Neural progenitor cell (in vitro differentiated cells): ENCODE data around the gene PPP2R1B. TPM values are rescaled to one million over a fixed set of nuclear protein-coding genes. Genes with fewer than 3 reads are reported as not detected.

Experiments used
- DNase-seq: peaks from one replicate; pipeline ENCODE4 v3.0.0-alpha.2; 2016; ENCODE audit warnings: low spot score
- H2AFZ ChIP-seq: fragments of 200-600 bp; sonication (generic); replicated peaks from 2 replicates; pipeline ENCODE4 v1.6.1; 2016; ENCODE audit warnings: antibody characterized with exemption
- H3F3A ChIP-seq: fragments of 200-600 bp; sonication (generic); 2 replicates; pipeline ENCODE4 v1.6.1; 2016; ENCODE audit warnings: antibody characterized with exemption, low read depth
- H3K27ac ChIP-seq: fragments of 200-600 bp; sonication (generic); 2 replicates; pipeline ENCODE4 v1.5.1; 2016; ENCODE audit warnings: mild to moderate bottlenecking
- H3K27me3 ChIP-seq: fragments of 200-600 bp; sonication (generic); 2 replicates; pipeline ENCODE4 v1.6.1; 2016; ENCODE audit warnings: mild to moderate bottlenecking, moderate library complexity
- H3K36me3 ChIP-seq: fragments of 200-600 bp; sonication (generic); 2 replicates; pipeline ENCODE4 v1.5.1; 2016
- H3K4me1 ChIP-seq: fragments of 200-600 bp; sonication (generic); 2 replicates; pipeline ENCODE4 v1.6.1; 2016; ENCODE audit warnings: mixed run types
- H3K4me2 ChIP-seq: fragments of 200-600 bp; sonication (generic); 2 replicates; pipeline ENCODE4 v1.6.1; 2016
- H3K4me3 ChIP-seq: fragments of 200-600 bp; sonication (generic); 2 replicates; pipeline ENCODE4 v1.5.1; 2016
- H3K79me2 ChIP-seq: fragments of 200-600 bp; sonication (generic); 2 replicates; pipeline ENCODE4 v1.6.1; 2016; ENCODE audit warnings: low read depth
- H3K9ac ChIP-seq: fragments of 200-600 bp; sonication (generic); 2 replicates; pipeline ENCODE4 v1.6.1; 2016
- H3K9me3 ChIP-seq: fragments of 200-600 bp; sonication (generic); 2 replicates; pipeline ENCODE4 v1.5.1; 2016; ENCODE audit warnings: low read depth
- H4K20me1 ChIP-seq: fragments of 200-600 bp; sonication (generic); 2 replicates; pipeline ENCODE4 v1.6.1; 2016; ENCODE audit warnings: low read depth
- H3K27ac Mint-ChIP-seq: 3 replicates; pipeline ENCODE4 v1.8.0; 2021; ENCODE audit warnings: mixed read lengths
- H3K27me3 Mint-ChIP-seq: 2 replicates; pipeline ENCODE4 v1.8.0; 2022; ENCODE audit warnings: low read depth, mild to moderate bottlenecking, inconsistent platforms, moderate library complexity, mixed read lengths; ENCODE audit not compliant: insufficient read depth
- H3K36me3 Mint-ChIP-seq: 3 replicates; pipeline ENCODE4 v1.8.0; 2021; ENCODE audit warnings: mixed read lengths
- H3K4me1 Mint-ChIP-seq: 3 replicates; pipeline ENCODE4 v1.8.0; 2021; ENCODE audit warnings: mixed read lengths
- H3K4me3 Mint-ChIP-seq: 3 replicates; pipeline ENCODE4 v1.8.0; 2021; ENCODE audit warnings: mild to moderate bottlenecking, moderate library complexity, mixed read lengths
- H3K9me3 Mint-ChIP-seq: 3 replicates; pipeline ENCODE4 v1.8.0; 2020; ENCODE audit warnings: mixed read lengths
- CTCF ChIP-seq: fragments of 200-600 bp; sonication (generic); IDR thresholded peaks from 2 replicates; pipeline ENCODE4 v1.5.1; 2017; ENCODE audit warnings: antibody characterized with exemption, mild to moderate bottlenecking
- EZH2 ChIP-seq: fragments of 200-600 bp; sonication (generic); IDR thresholded peaks from 2 replicates; pipeline ENCODE4 v1.6.1; 2017; ENCODE audit warnings: antibody characterized with exemption, mild to moderate bottlenecking, moderate library complexity
- EZH2phosphoT487 ChIP-seq: fragments of 200-600 bp; sonication (generic); IDR thresholded peaks from 2 replicates; pipeline ENCODE4 v1.6.1; 2017; ENCODE audit warnings: antibody characterized with exemption
- total RNA-seq: library from RNA; depleted of rRNA; stranded (reverse); fragments of >200 nt; gene quantifications from 2 replicates; pipeline ENCODE4 v1.2.3, GENCODE V29; 2015; ENCODE audit warnings: low replicate concordance

The PPP2R1B gene
- 47.8 and 68.4 TPM in 2 replicates for total RNA-seq

GRCh38 chr11:111765984-111766833 lies at the start of gene PPP2R1B:
Gene PPP2R1B (minus strand): TSS chr11:111766389. CDS start chr11:111766361, 28 bp downstream.
- peaks cover 27% of the 10 kb centered on the region for H3K4me1 Mint-ChIP-seq
- Histone ChIP-seq H3K4me3 (peak within 1 kb of the TSS; percentile 92), H3K9me3 (no peaks in the 10 kb centered on the region), H3K27me3 (peaks cover 5% of the 10 kb centered on the region), H4K20me1 (peaks cover 39% of the 10 kb centered on the region), H3K79me2 (peaks cover 27% of the 10 kb centered on the region), H3K9ac (peak within 1 kb of the TSS; percentile 58), H3K36me3 (no peaks in the 10 kb centered on the region), H3K27ac (peak within 1 kb of the TSS; percentile 46), H3F3A (peaks cover 35% of the 10 kb centered on the region), H3K4me1 (peaks cover 20% of the 10 kb centered on the region), H2AFZ (peak within 1 kb of the TSS; percentile 98), H3K4me2 (peak within 1 kb of the TSS; percentile 74)
- no peak for TF ChIP-seq EZH2
- TF ChIP-seq EZH2phosphoT487 = no peak
- TF ChIP-seq CTCF = no peak
- H3K4me3 Mint-ChIP-seq = peak within 1 kb of the TSS; percentile 91
- peaks cover 6% of the 10 kb centered on the region for H3K27me3 Mint-ChIP-seq
- H3K27ac Mint-ChIP-seq = peak within 1 kb of the TSS; percentile 92
- peak; percentile 87 for DNase-seq
- H3K36me3 Mint-ChIP-seq = peaks cover 6% of the 10 kb centered on the region
- H3K9me3 Mint-ChIP-seq = no peaks in the 10 kb centered on the region

DNA sequence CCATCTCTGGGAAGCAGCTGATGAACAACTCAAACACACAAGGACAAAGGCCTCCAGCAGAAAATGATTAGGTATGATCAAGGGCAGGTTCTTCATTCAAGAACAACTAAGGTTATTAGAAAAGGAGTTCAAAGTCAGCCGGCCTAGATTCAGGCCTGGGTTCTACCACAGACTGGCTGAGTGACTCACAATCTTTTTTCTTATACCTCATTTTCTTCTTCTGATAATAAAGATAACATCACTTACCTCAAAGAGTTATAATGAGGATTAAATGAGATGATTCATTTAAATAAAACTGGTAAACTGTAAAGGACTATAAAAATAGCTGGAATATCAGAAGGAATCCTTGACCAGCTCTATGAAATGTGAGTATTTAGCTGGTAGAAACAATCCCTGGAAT lies 49.3 kb upstream of the PPP2R1B start:
- no peak overlapping the region for H3K4me3 Mint-ChIP-seq
- TF ChIP-seq CTCF (no peak), EZH2 (no peak), EZH2phosphoT487 (no peak)
- no peaks in the 10 kb centered on the region for H3K9me3 Mint-ChIP-seq
- no peak overlapping the region for H2AFZ ChIP-seq
- H3K4me2 ChIP-seq = no peak overlapping the region
- H4K20me1 ChIP-seq = no peaks in the 10 kb centered on the region
- H3K9me3 ChIP-seq = no peaks in the 10 kb centered on the region
- H3K27me3 Mint-ChIP-seq = no peaks in the 10 kb centered on the region
- H3K4me1 Mint-ChIP-seq = no peaks in the 10 kb centered on the region
- no peak overlapping the region for H3K27ac ChIP-seq
- no peaks in the 10 kb centered on the region for H3K36me3 ChIP-seq
- no peak overlapping the region for H3K4me3 ChIP-seq
- no peak for DNase-seq
- H3K4me1 ChIP-seq = no peaks in the 10 kb centered on the region
- no peaks in the 10 kb centered on the region for H3K27me3 ChIP-seq
- no peak overlapping the region for H3K27ac Mint-ChIP-seq
- no peaks in the 10 kb centered on the region for H3F3A ChIP-seq
- H3K79me2 ChIP-seq = no peaks in the 10 kb centered on the region
- no peak overlapping the region for H3K9ac ChIP-seq
- peaks cover 23% of the 10 kb centered on the region for H3K36me3 Mint-ChIP-seq

DNA sequence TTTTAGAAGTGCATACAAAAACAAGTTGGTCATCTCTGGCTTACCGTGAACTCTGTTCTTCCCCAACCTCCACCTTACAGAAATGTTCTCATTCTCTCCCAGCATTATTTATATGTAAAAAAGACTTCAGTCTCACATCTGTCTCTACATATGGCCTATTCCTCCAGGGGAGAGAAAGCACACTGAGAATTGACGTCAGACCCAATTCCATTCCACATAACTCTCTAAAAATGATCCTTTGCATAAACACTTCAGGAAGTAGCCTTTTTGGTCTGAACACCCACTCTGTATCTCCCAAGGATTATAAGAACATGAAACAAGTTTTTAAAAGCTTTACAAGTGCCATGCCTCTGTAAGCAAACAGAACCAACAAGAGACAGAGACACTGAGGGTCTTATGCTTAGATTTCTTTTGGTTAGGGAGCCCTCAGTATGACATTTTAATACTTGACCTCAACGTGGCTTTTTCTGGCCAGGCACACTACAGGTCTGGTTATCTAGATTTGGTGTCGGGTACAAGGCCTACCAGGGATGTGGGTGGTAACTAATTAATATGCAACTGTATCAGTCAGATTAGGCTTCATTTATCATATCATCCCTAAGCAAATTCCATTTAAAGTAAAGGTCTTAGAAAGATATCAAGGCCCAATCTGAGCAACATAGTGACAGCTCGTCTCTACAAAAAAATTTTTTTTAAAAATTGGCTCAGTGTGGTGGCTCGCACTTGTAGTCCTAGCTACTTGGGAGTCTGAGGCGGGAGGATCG lies 48.5 kb upstream of the PPP2R1B start:
- H3K27ac ChIP-seq = no peak overlapping the region
- H3K9me3 ChIP-seq = no peaks in the 10 kb centered on the region
- H3K4me1 ChIP-seq = no peaks in the 10 kb centered on the region
- H3K27me3 ChIP-seq = no peaks in the 10 kb centered on the region
- H3K4me3 ChIP-seq = no peak overlapping the region
- H3K27ac Mint-ChIP-seq = no peak overlapping the region
- no peaks in the 10 kb centered on the region for H4K20me1 ChIP-seq
- H3K9ac ChIP-seq = no peak overlapping the region
- no peaks in the 10 kb centered on the region for H3K27me3 Mint-ChIP-seq
- H2AFZ ChIP-seq = no peak overlapping the region
- DNase-seq = no peak
- peaks cover 20% of the 10 kb centered on the region for H3K36me3 Mint-ChIP-seq
- no peaks in the 10 kb centered on the region for H3F3A ChIP-seq
- no peaks in the 10 kb centered on the region for H3K4me1 Mint-ChIP-seq
- H3K36me3 ChIP-seq = no peaks in the 10 kb centered on the region
- H3K79me2 ChIP-seq = no peaks in the 10 kb centered on the region
- no peak overlapping the region for H3K4me2 ChIP-seq
- H3K4me3 Mint-ChIP-seq = no peak overlapping the region
- no peak for TF ChIP-seq EZH2phosphoT487
- TF ChIP-seq CTCF = no peak
- TF ChIP-seq EZH2 = no peak
- H3K9me3 Mint-ChIP-seq = no peaks in the 10 kb centered on the region
